HL-60 (cell line): ENCODE measurements around the gene TM4SF4.

ENCODE experiments used
- CTCF ChIP-seq: IDR thresholded peaks from one replicate; pipeline ENCODE4 v1.5.1; 2011; ENCODE audit warnings: low read length, control low read depth, inconsistent platforms; ENCODE audit not compliant: insufficient read depth
- GABPA ChIP-seq: IDR thresholded peaks from 2 replicates; pipeline ENCODE4 v1.6.1; 2012; ENCODE audit warnings: low read depth
- POLR2AphosphoS5 ChIP-seq: IDR thresholded peaks from 2 replicates; pipeline ENCODE4 v1.6.1; 2012; ENCODE audit warnings: low read depth
- REST ChIP-seq: IDR thresholded peaks from 2 replicates; pipeline ENCODE4 v1.6.1; 2012; ENCODE audit warnings: low read depth; ENCODE audit not compliant: insufficient replicate concordance
- SPI1 ChIP-seq: IDR thresholded peaks from 2 replicates; pipeline ENCODE4 v1.6.1; 2012; ENCODE audit warnings: low read depth, mild to moderate bottlenecking, borderline replicate concordance

GRCh38 chr3:149454746-149455145 lies 19.8 kb upstream of the TM4SF4 start:
- TF ChIP-seq CTCF (no peak), SPI1 (no peak), GABPA (no peak), POLR2AphosphoS5 (no peak), REST (no peak)
